Left ventricle myocardium inferior (tissue), 1 donor: ENCODE data around the gene TMEM132C. TPM values are rescaled to one million over a fixed set of nuclear protein-coding genes. Genes with fewer than 3 reads are reported as not detected.

Experiments
- DNase-seq: peaks from one replicate; pipeline ENCODE4 v3.0.0-alpha.2; 2020
- H3K27ac ChIP-seq: fragments of 200-600 bp; replicated peaks from 2 replicates; pipeline ENCODE4 v1.8.0; 2021
- H3K27me3 ChIP-seq: fragments of 200-600 bp; 2 replicates; pipeline ENCODE4 v1.8.0; 2021; ENCODE audit warnings: low read depth
- H3K36me3 ChIP-seq: fragments of 200-600 bp; 2 replicates; pipeline ENCODE4 v1.8.0; 2021
- H3K4me1 ChIP-seq: fragments of 200-600 bp; 2 replicates; pipeline ENCODE4 v1.8.0; 2021
- H3K4me3 ChIP-seq: fragments of 200-600 bp; 2 replicates; pipeline ENCODE4 v1.8.0; 2021; ENCODE audit warnings: mild to moderate bottlenecking, moderate library complexity
- H3K9me3 ChIP-seq: fragments of 200-600 bp; replicated peaks from 2 replicates; pipeline ENCODE4 v1.8.0; 2021
- CTCF ChIP-seq: fragments of 200-600 bp; IDR thresholded peaks from 2 replicates; pipeline ENCODE4 v1.8.0; 2021; ENCODE audit warnings: antibody characterized with exemption, mild to moderate bottlenecking, borderline replicate concordance
- intact Hi-C: fragments of 100-400 bp; cut with micrococcal nuclease; formaldehyde crosslinking; loops from one replicate; pipeline ENCODE4 v1.11.0; 2022
- total RNA-seq: library from RNA; stranded (reverse); fragmentation: NEBNext Ultra II Directional; extraction: Animal tissue kit (Norgen Biotek cat#: 25700); gene quantifications from one replicate; pipeline ENCODE4 v1.2.1, GENCODE V29; 2021
- donor health status: DM: no; HTN: yes; CAD: no; lungs with severe emphysema.

The TMEM132C gene
- total RNA-seq, 1 donor from 2014 or later, result 1.8 TPM

GRCh38 chr12:128318341-128318740 is 51.4 kb downstream of the TMEM132C start:
- H3K27ac ChIP-seq, result no peak overlapping the region
- H3K9me3 ChIP-seq, result peaks cover 19% of the 10 kb centered on the region
- no peaks in the 10 kb centered on the region for H3K36me3 ChIP-seq
- DNase-seq, result no peak
- peaks cover 29% of the 10 kb centered on the region for H3K27me3 ChIP-seq
- H3K4me3 ChIP-seq, result no peak overlapping the region
- no peak for TF ChIP-seq CTCF
- intact Hi-C loops, result no loop called here
- H3K4me1 ChIP-seq, result no peaks in the 10 kb centered on the region

- Histone ChIP-seq H3K36me3 (no peaks in the 10 kb centered on the region), H3K27ac (no peak overlapping the region), H3K27me3 (peaks cover 23% of the 10 kb centered on the region), H3K9me3 (peaks cover 19% of the 10 kb centered on the region), H3K4me3 (no peak overlapping the region), H3K4me1 (no peaks in the 10 kb centered on the region)
- intact Hi-C loops, result no loop called here
- TF ChIP-seq CTCF, result no peak
- no peak for DNase-seq
These were observed 52.0 kb downstream of the TMEM132C start for GRCh38 chr12:128318946-128319345.

GRCh38 chr12:128322341-128322740 is 55.4 kb downstream of the TMEM132C start:
- TF ChIP-seq CTCF, result no peak
- intact Hi-C loops, result no loop called here
- H3K27me3 ChIP-seq, result peaks cover 6% of the 10 kb centered on the region
- no peaks in the 10 kb centered on the region for H3K36me3 ChIP-seq
- H3K4me1 ChIP-seq, result no peaks in the 10 kb centered on the region
- peaks cover 19% of the 10 kb centered on the region for H3K9me3 ChIP-seq
- H3K27ac ChIP-seq, result no peak overlapping the region
- no peak overlapping the region for H3K4me3 ChIP-seq
- no peak for DNase-seq

GRCh38 chr12:128323145-128323920 is 56.4 kb downstream of the TMEM132C start:
- Histone ChIP-seq H3K27ac (no peak overlapping the region), H3K9me3 (peaks cover 19% of the 10 kb centered on the region), H3K36me3 (no peaks in the 10 kb centered on the region), H3K4me1 (no peaks in the 10 kb centered on the region), H3K27me3 (peaks cover 8% of the 10 kb centered on the region), H3K4me3 (no peak overlapping the region)
- intact Hi-C loops, result no loop called here
- no peak for TF ChIP-seq CTCF
- no peak for DNase-seq

GRCh38 chr12:128325646-128326045 is 58.7 kb downstream of the TMEM132C start:
- H3K27ac ChIP-seq, result no peak overlapping the region

More at GRCh38 chr12:128325646-128326045, 58.7 kb downstream of the TMEM132C start:
- DNase-seq, result no peak
- no peak for TF ChIP-seq CTCF
- Histone ChIP-seq H3K36me3 (no peaks in the 10 kb centered on the region), H3K4me3 (no peak overlapping the region), H3K4me1 (no peaks in the 10 kb centered on the region), H3K27me3 (peaks cover 11% of the 10 kb centered on the region), H3K9me3 (peaks cover 19% of the 10 kb centered on the region)
- intact Hi-C loops, result no loop called here
